Tibial nerve (tissue), 4 donors: ENCODE data around the gene CYB5B.

Source experiments
- CTCF ChIP-seq, 5 experiments: fragments of 200-600 bp in 3 of 5; fragments of 450-650 bp in 2 of 5; sonication (generic) in 3 of 5; IDR thresholded peaks; one replicate each; pipeline ENCODE4 v1.5.1; 2016 to 2019; ENCODE audit warnings: antibody characterized with exemption in 5 of 5, mild to moderate bottlenecking in 3 of 5, moderate library complexity in 2 of 5
- EP300 ChIP-seq, 2 donors: sonication (generic); formaldehyde crosslinking; IDR thresholded peaks; one replicate each; pipeline ENCODE4 v1.6.1; 2017; ENCODE audit warnings: antibody characterized with exemption in 2 of 2, mild to moderate bottlenecking in 1 of 2

DNA sequence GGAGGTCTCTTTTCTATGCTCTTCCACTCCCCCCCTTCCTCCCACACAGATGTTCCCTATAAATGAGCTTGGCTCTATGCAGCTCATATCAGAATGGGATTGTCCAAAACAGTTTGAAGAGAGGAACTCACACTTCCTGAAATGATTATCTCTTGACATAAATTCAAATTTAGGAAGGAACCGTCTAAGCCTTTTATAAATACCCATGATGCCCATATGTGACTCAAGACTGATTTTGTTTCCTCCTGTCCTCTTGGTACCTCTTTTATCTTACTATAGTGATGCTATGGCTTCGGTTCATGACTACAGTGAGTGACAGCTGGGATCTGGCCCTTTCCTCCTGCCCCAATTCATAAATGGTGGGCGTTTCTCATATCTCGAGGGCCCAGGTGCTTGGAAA is 22.0 kb upstream of the CYB5B start:
- no peak for TF ChIP-seq CTCF (IDR thresholded peaks at IDR 0.05)
- TF ChIP-seq EP300 (IDR thresholded peaks at IDR 0.05) = no peak
